Left forelimb (tissue), 1 donor: ENCODE data around the gene MAP3K14.
"Not testable (repeated sequence)": the region's sequence is repeated elsewhere in the genome, so short reads cannot be mapped to it uniquely, and the experiment has no call there.

ENCODE experiments used
- DNase-seq: peaks from one replicate; pipeline ENCODE4 v3.0.0-alpha.2; 2018; ENCODE audit warnings: low spot score

MAP3K14 gene

GRCh38 chr17:45315648-45316433 is 979 bp downstream of the MAP3K14 start:
- no peak for DNase-seq

GRCh38 chr17:45314741-45315647 is 1.8 kb downstream of the MAP3K14 start:
- no peak for DNase-seq

GRCh38 chr17:45313996-45314740 is 2.7 kb downstream of the MAP3K14 start:
- no peak for DNase-seq

GRCh38 chr17:45313421-45313771 is 3.4 kb downstream of the MAP3K14 start:
- no peak for DNase-seq

- no peak for DNase-seq
These were observed 4.1 kb downstream of the MAP3K14 start for GRCh38 chr17:45312477-45313420.

- DNase-seq, result no peak
These were observed 4.9 kb downstream of the MAP3K14 start for GRCh38 chr17:45311760-45312476.

- DNase-seq, result no peak
These were observed 5.4 kb downstream of the MAP3K14 start for GRCh38 chr17:45311401-45311759.

GRCh38 chr17:45310380-45311324 is 6.2 kb downstream of the MAP3K14 start:
- DNase-seq, result no peak

GRCh38 chr17:45309400-45309799 is 7.4 kb downstream of the MAP3K14 start:
- DNase-seq, result no peak

- DNase-seq, result no peak
These were observed 8.0 kb downstream of the MAP3K14 start for GRCh38 chr17:45308840-45309239.

- no peak for DNase-seq
These were observed 8.8 kb downstream of the MAP3K14 start for GRCh38 chr17:45308016-45308365.

- DNase-seq, result no peak
These were observed 9.4 kb downstream of the MAP3K14 start for GRCh38 chr17:45307290-45308015.

GRCh38 chr17:45306623-45307022 is 10.2 kb downstream of the MAP3K14 start:
- no peak for DNase-seq

- no peak for DNase-seq
These were observed 10.7 kb downstream of the MAP3K14 start for GRCh38 chr17:45306094-45306493.

- no peak for DNase-seq
These were observed 11.2 kb downstream of the MAP3K14 start for GRCh38 chr17:45305530-45306087.

GRCh38 chr17:45302649-45303173 is 14.1 kb downstream of the MAP3K14 start:
- DNase-seq, result no peak

GRCh38 chr17:45302220-45302619 is 14.6 kb downstream of the MAP3K14 start:
- not testable (repeated sequence) for DNase-seq

- no peak for DNase-seq
These were observed 15.1 kb downstream of the MAP3K14 start for GRCh38 chr17:45301674-45302073.
